IMR-90 (cell line): ENCODE data around the gene TRIP6. TPM values are rescaled to one million over a fixed set of nuclear protein-coding genes. Genes with fewer than 3 reads are reported as not detected.

Source experiments
- ATAC-seq: fragments of 200-7000 bp; cut with Tn5 transposase; 2 replicates; pipeline ENCODE4 v1.9.1; 2020; ENCODE audit warnings: low read depth, mild to moderate bottlenecking, moderate library complexity
- BruUV-seq: library from RNA; stranded (reverse); fragments of 400-500 nt; replicated peaks from 2 replicates; lab custom pipeline; 2021; lab: Mats Ljungman, UMichigan
- CTCF ChIA-PET: fragments of 300-600 bp; formaldehyde crosslinking; extraction: SDS; loops from one replicate; lab custom pipeline; 2021; ENCODE audit warnings: antibody characterized with exemption; lab: Yijun Ruan, JAX
- POLR2A ChIA-PET: fragments of 300-600 bp; sonication (Branson Sonifier 250); formaldehyde crosslinking; loops from one replicate; lab custom pipeline; 2022; ENCODE audit warnings: antibody characterized with exemption; ENCODE audit not compliant: unreplicated experiment; lab: Charles Lee
- DNase-seq: peaks from one replicate; pipeline ENCODE4 v3.0.0; 2013
- H2AFZ ChIP-seq: replicated peaks from 2 replicates; pipeline ENCODE3; 2013; ENCODE audit warnings: low read length, mild to moderate bottlenecking; ENCODE audit not compliant: poor library complexity
- H2AK5ac ChIP-seq: 2 replicates; pipeline ENCODE4 v1.6.1; 2013; ENCODE audit warnings: low read depth, low read length, inconsistent platforms
- H2AK9ac ChIP-seq: replicated peaks from 2 replicates; pipeline ENCODE3; 2013; ENCODE audit warnings: mild to moderate bottlenecking, low read depth, low read length, moderate library complexity; ENCODE audit not compliant: poor library complexity
- H2BK120ac ChIP-seq: 2 replicates; pipeline ENCODE4 v1.6.1; 2013; ENCODE audit warnings: low read depth, low read length, inconsistent platforms
- H2BK15ac ChIP-seq: 3 replicates; pipeline ENCODE4 v1.6.1; 2013; ENCODE audit warnings: low read depth, low read length, inconsistent platforms
- H2BK20ac ChIP-seq: 2 replicates; pipeline ENCODE4 v1.6.1; 2013; ENCODE audit warnings: low read depth, mild to moderate bottlenecking, inconsistent platforms, low read length, moderate library complexity
- H2BK5ac ChIP-seq: 2 replicates; pipeline ENCODE4 v1.6.1; 2013; ENCODE audit warnings: mild to moderate bottlenecking, low read depth, low read length, inconsistent platforms; ENCODE audit not compliant: poor library complexity, severe bottlenecking
- H3K14ac ChIP-seq: replicated peaks from 2 replicates; pipeline ENCODE4 v1.6.1; 2013; ENCODE audit warnings: low read depth, low read length, inconsistent platforms
- H3K18ac ChIP-seq: 2 replicates; pipeline ENCODE4 v1.6.1; 2013; ENCODE audit warnings: low read depth, low read length, control low read depth
- H3K23ac ChIP-seq: 2 replicates; pipeline ENCODE4 v1.6.1; 2013; ENCODE audit warnings: low read depth, low read length, inconsistent platforms
- H3K27ac ChIP-seq: 2 replicates; pipeline ENCODE4 v1.5.1; 2013; ENCODE audit warnings: mild to moderate bottlenecking, control low read depth, low read length; ENCODE audit not compliant: insufficient read depth
- H3K27me3 ChIP-seq: 2 replicates; pipeline ENCODE4 v1.6.1; 2013; ENCODE audit warnings: low read length; ENCODE audit not compliant: control insufficient read depth, insufficient read depth
- H3K36me3 ChIP-seq: 2 replicates; pipeline ENCODE4 v1.6.1; 2013; ENCODE audit warnings: low read length, mixed read lengths; ENCODE audit not compliant: control insufficient read depth, insufficient read depth
- H3K4ac ChIP-seq: 2 replicates; pipeline ENCODE4 v1.6.1; 2013; ENCODE audit warnings: low read depth, low read length, inconsistent platforms
- H3K4me1 ChIP-seq: 2 replicates; pipeline ENCODE4 v1.6.1; 2013; ENCODE audit warnings: low read length, mixed read lengths; ENCODE audit not compliant: control insufficient read depth, insufficient read depth
- H3K4me2 ChIP-seq: 2 replicates; pipeline ENCODE4 v1.6.1; 2013; ENCODE audit warnings: low read depth, mild to moderate bottlenecking, control low read depth, low read length, moderate library complexity
- H3K4me3 ChIP-seq: 2 replicates; pipeline ENCODE4 v1.5.1; 2013; ENCODE audit warnings: low read depth, mild to moderate bottlenecking, control low read depth, low read length, moderate library complexity; ENCODE audit not compliant: insufficient read depth
- H3K56ac ChIP-seq: 2 replicates; pipeline ENCODE4 v1.6.1; 2013; ENCODE audit warnings: low read length, inconsistent platforms; ENCODE audit not compliant: insufficient read depth; ENCODE audit errors: extremely low read depth
- H3K79me1 ChIP-seq, 2 experiments: 2 replicates each; pipeline ENCODE4 v1.6.1; 2013; ENCODE audit warnings: low read length in 2 of 2, inconsistent platforms in 1 of 2, low read depth in 1 of 2
- H3K9ac ChIP-seq: 2 replicates; pipeline ENCODE4 v1.6.1; 2013; ENCODE audit warnings: low read depth, low read length, control low read depth
- H3K9me1 ChIP-seq: 2 replicates; pipeline ENCODE4 v1.6.1; 2013; ENCODE audit warnings: low read length, inconsistent platforms; ENCODE audit not compliant: insufficient read depth
- H3K9me3 ChIP-seq: 2 replicates; pipeline ENCODE4 v1.6.1; 2013; ENCODE audit warnings: low read length; ENCODE audit not compliant: control insufficient read depth, insufficient read depth
- H4K20me1 ChIP-seq: 2 replicates; pipeline ENCODE4 v1.6.1; 2013; ENCODE audit warnings: low read length, inconsistent platforms; ENCODE audit not compliant: insufficient read depth
- H4K5ac ChIP-seq: 2 replicates; pipeline ENCODE4 v1.6.1; 2013; ENCODE audit warnings: mild to moderate bottlenecking, low read depth, low read length, control low read depth
- H4K8ac ChIP-seq, 2 experiments: 2 replicates each; pipeline ENCODE4 v1.6.1; 2013; ENCODE audit warnings: low read depth in 2 of 2, low read length in 2 of 2, control low read depth in 1 of 2, inconsistent platforms in 1 of 2
- H4K91ac ChIP-seq: 2 replicates; pipeline ENCODE4 v1.6.1; 2013; ENCODE audit warnings: low read depth, low read length, inconsistent platforms; ENCODE audit not compliant: insufficient read depth
- CEBPB ChIP-seq: IDR thresholded peaks from 2 replicates; pipeline ENCODE4 v1.6.1; 2012; ENCODE audit warnings: low read depth, low read length, improper control_type of control experiment
- MAFK ChIP-seq: IDR thresholded peaks from 2 replicates; pipeline ENCODE4 v1.6.1; 2012; ENCODE audit warnings: low read depth, low read length, improper control_type of control experiment
- WGBS, 2 experiments: methylation state at CpG; one replicate each; pipeline versions ENCODE4 v1.1.5 to v1.1.7; 2013; ENCODE audit warnings: missing lambda C conversion rate in 2 of 2; ENCODE audit not compliant: insufficient read length in 1 of 2; ENCODE audit errors: extremely low coverage in 2 of 2; 5-methylcytosine and 5-hydroxymethylcytosine counted together
- dilution Hi-C: fragments of 300-500 bp; cut with HindIII; formaldehyde crosslinking; loops from one replicate; pipeline ENCODE4 v1.14.3; 2018; ENCODE audit warnings: low sequenced_read_pairs; ENCODE audit not compliant: unreplicated experiment
- in situ Hi-C: fragments of 300-500 bp; cut with MboI; formaldehyde crosslinking; loops from 3 replicates; pipeline ENCODE4 v1.14.3; 2019; ENCODE audit warnings: low sequenced_read_pairs, inconsistent platforms, mixed read lengths
- intact Hi-C: fragments of 100-400 bp; cut with micrococcal nuclease; formaldehyde crosslinking; loops from 2 replicates; pipeline ENCODE4 v1.10.0; 2022
- polyA plus RNA-seq, 3 experiments: library from polyadenylated mRNA; depleted of rRNA; stranded (reverse); fragments of >200 nt; gene quantifications; 2 replicates each; pipeline ENCODE4 v1.2.3, GENCODE V29; 2012; ENCODE audit warnings: low replicate concordance in 1 of 3
- total RNA-seq: library from RNA; depleted of rRNA; stranded (reverse); fragments of >200 nt; gene quantifications from 2 replicates; pipeline ENCODE4 v1.2.3, GENCODE V29; 2012
- TF ChIP-seq, protein P1 (sequence below): fragments of 150-350 bp; IDR thresholded peaks from 2 replicates; pipeline ENCODE4 v1.6.1; 2017; ENCODE audit warnings: mild to moderate bottlenecking, antibody characterized with exemption, low read length, low read depth

Gene TRIP6
- total and polyA plus RNA-seq, 2 of the 4 experiments (the other 2 are of a cell fraction), result 36.4 to 72.3 TPM

- no peak overlapping the region for H3K9ac ChIP-seq
- peaks cover 6 to 26% of the 10 kb centered on the region in 2 experiments for H3K79me1 ChIP-seq
- ChIA-PET CTCF (no interaction called here), POLR2A (no interaction called here)
- H3K36me3 ChIP-seq, result peaks cover 30% of the 10 kb centered on the region
- no peak overlapping the region for H2BK15ac ChIP-seq
- no peak overlapping the region for H3K4ac ChIP-seq
- peaks cover 4% of the 10 kb centered on the region; the same call in 1 of the 2 replicates for H3K9me1 ChIP-seq
- no peak overlapping the region for H2BK5ac ChIP-seq
- no peak overlapping the region for H2BK120ac ChIP-seq
- no peak overlapping the region for H4K91ac ChIP-seq
- H3K9me3 ChIP-seq, result no peaks in the 10 kb centered on the region
- no peak overlapping the region for H3K56ac ChIP-seq
- H3K4me3 ChIP-seq, result no peak overlapping the region
- no CpG with 5 or more reads among the region's 10 CpGs for WGBS, 2 experiments
- ATAC-seq, result no peak
- BruUV-seq, result no TSS peak
- no peak overlapping the region for H4K5ac ChIP-seq
- H3K27ac ChIP-seq, result no peak overlapping the region
- DNase-seq, result peak; percentile 34
- H3K27me3 ChIP-seq, result no peaks in the 10 kb centered on the region
- H3K18ac ChIP-seq, result no peak overlapping the region
- H3K23ac ChIP-seq, result no peak overlapping the region
- no peak overlapping the region for H2BK20ac ChIP-seq
- H3K4me2 ChIP-seq, result no peak overlapping the region
- H3K14ac ChIP-seq, result no peak overlapping the region
- H2AFZ ChIP-seq, result no peak overlapping the region
- TF ChIP-seq, protein P1, sequence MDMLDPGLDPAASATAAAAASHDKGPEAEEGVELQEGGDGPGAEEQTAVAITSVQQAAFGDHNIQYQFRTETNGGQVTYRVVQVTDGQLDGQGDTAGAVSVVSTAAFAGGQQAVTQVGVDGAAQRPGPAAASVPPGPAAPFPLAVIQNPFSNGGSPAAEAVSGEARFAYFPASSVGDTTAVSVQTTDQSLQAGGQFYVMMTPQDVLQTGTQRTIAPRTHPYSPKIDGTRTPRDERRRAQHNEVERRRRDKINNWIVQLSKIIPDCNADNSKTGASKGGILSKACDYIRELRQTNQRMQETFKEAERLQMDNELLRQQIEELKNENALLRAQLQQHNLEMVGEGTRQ, result no peak
- peak; percentile 58 for TF ChIP-seq MAFK
- no peak for TF ChIP-seq CEBPB
- H4K8ac ChIP-seq, result no peak overlapping the region
- H4K20me1 ChIP-seq, result peaks cover 3% of the 10 kb centered on the region; the same call in 1 of the 2 replicates
- no peak overlapping the region for H2AK5ac ChIP-seq
- intact Hi-C loops (no loop called here), dilution Hi-C loops (no loop called here), in situ Hi-C loops (loop anchor here (25.0 kb wide), 2 partner anchors 276 to 401 kb away; partner anchors contain the start of genes FBXO24, LRCH4 and SPACDR)
- H2AK9ac ChIP-seq, result peak overlapping the region; percentile 5
- H3K4me1 ChIP-seq, result peaks cover 13% of the 10 kb centered on the region
These were observed 3.7 kb upstream of the TRIP6 start for GRCh38 chr7:100863406-100863950.
